ENCODE results near the gene HK1.
A peak's percentile ranks its signal among the peaks of the same experiment; 100 is the strongest.

- no peak for TF ChIP-seq CTCF (conservative IDR thresholded peaks at IDR 0.05; ENCODE audit: low read depth, low read length)
- no peak for TF ChIP-seq NFE2L2 (IDR thresholded peaks at IDR 0.05; ENCODE audit: low read depth, low read length)
- TF ChIP-seq RAD21 (IDR thresholded peaks at IDR 0.05; ENCODE audit: low read length), result no peak
- 0 out of 2 replicates have a peak, but pooled peaks have one; percentile 35 for TF ChIP-seq USF2 (IDR thresholded peaks at IDR 0.05; ENCODE audit: low read depth, low read length)
- no peak for TF ChIP-seq SMC3 (IDR thresholded peaks at IDR 0.05; ENCODE audit: low read depth, low read length)
- no peak for TF ChIP-seq POLR2A (IDR thresholded peaks at IDR 0.05; ENCODE audit: low read depth, low read length)
- no peak for TF ChIP-seq MAFK (IDR thresholded peaks at IDR 0.05; ENCODE audit: low read depth, low read length)
- peak; percentile 34; the same call in 1 of the 2 replicates for TF ChIP-seq BHLHE40 (IDR thresholded peaks at IDR 0.05; ENCODE audit: low read depth, low read length)
Observed at GRCh38 chr10:69403519-69403918, 125.2 kb downstream of the HK1 start.
